ENCODE measurements around the gene RRP15. TPM values are rescaled to one million over a fixed set of nuclear protein-coding genes. Genes with fewer than 3 reads are reported as not detected.

Gene RRP15
- total RNA-seq, 4 donors from 2014 or later, result 6.3 to 9.6 (median 7.8) TPM

GRCh38 chr1:218369688-218370511, 84.8 kb downstream of the RRP15 start:
- Histone ChIP-seq H3K36me3 (no peaks in the 10 kb centered on the region), H3K27ac (peak overlapping the region in 1 of 4 donors; percentile 10), H3K4me3 (no peak overlapping the region), H3K9me3 (no peaks in the 10 kb centered on the region), H3K27me3 (no peaks in the 10 kb centered on the region), H3K4me1 (peaks cover 0 to 57% (median 11%) of the 10 kb centered on the region in 4 donors)
- DNase-seq (ENCODE audit: low spot score in 2 of 2), result no peak
- WGBS, 2 donors, result 79 to 80% methylated on average over 2 of the region's 2 CpGs
- TF ChIP-seq, protein P1, sequence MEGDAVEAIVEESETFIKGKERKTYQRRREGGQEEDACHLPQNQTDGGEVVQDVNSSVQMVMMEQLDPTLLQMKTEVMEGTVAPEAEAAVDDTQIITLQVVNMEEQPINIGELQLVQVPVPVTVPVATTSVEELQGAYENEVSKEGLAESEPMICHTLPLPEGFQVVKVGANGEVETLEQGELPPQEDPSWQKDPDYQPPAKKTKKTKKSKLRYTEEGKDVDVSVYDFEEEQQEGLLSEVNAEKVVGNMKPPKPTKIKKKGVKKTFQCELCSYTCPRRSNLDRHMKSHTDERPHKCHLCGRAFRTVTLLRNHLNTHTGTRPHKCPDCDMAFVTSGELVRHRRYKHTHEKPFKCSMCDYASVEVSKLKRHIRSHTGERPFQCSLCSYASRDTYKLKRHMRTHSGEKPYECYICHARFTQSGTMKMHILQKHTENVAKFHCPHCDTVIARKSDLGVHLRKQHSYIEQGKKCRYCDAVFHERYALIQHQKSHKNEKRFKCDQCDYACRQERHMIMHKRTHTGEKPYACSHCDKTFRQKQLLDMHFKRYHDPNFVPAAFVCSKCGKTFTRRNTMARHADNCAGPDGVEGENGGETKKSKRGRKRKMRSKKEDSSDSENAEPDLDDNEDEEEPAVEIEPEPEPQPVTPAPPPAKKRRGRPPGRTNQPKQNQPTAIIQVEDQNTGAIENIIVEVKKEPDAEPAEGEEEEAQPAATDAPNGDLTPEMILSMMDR (IDR thresholded peaks at IDR 0.05), result no peak
- TF ChIP-seq POLR2A (IDR thresholded peaks at IDR 0.05) (no peak), EP300 (IDR thresholded peaks at IDR 0.05) (no peak)

- Histone ChIP-seq H3K4me1 (peaks cover 0 to 52% (median 12%) of the 10 kb centered on the region in 4 donors), H3K4me3 (no peak overlapping the region), H3K36me3 (no peaks in the 10 kb centered on the region), H3K27ac (peak overlapping the region in 2 of 4 donors; percentile 41 to 46), H3K27me3 (no peaks in the 10 kb centered on the region), H3K9me3 (no peaks in the 10 kb centered on the region)
- WGBS, 2 donors, result 15 to 23% methylated on average over 8 of the region's 8 CpGs
- peak in 1 of 2 donors; percentile 48 for DNase-seq (ENCODE audit: low spot score in 2 of 2)
- TF ChIP-seq EP300 (IDR thresholded peaks at IDR 0.05), result peak in 1 of 2 donors; percentile 59
- TF ChIP-seq, protein P1 (IDR thresholded peaks at IDR 0.05), result no peak
- TF ChIP-seq POLR2A (IDR thresholded peaks at IDR 0.05), result no peak
Observed at GRCh38 chr1:218371927-218372672, 87.0 kb downstream of the RRP15 start.

DNA sequence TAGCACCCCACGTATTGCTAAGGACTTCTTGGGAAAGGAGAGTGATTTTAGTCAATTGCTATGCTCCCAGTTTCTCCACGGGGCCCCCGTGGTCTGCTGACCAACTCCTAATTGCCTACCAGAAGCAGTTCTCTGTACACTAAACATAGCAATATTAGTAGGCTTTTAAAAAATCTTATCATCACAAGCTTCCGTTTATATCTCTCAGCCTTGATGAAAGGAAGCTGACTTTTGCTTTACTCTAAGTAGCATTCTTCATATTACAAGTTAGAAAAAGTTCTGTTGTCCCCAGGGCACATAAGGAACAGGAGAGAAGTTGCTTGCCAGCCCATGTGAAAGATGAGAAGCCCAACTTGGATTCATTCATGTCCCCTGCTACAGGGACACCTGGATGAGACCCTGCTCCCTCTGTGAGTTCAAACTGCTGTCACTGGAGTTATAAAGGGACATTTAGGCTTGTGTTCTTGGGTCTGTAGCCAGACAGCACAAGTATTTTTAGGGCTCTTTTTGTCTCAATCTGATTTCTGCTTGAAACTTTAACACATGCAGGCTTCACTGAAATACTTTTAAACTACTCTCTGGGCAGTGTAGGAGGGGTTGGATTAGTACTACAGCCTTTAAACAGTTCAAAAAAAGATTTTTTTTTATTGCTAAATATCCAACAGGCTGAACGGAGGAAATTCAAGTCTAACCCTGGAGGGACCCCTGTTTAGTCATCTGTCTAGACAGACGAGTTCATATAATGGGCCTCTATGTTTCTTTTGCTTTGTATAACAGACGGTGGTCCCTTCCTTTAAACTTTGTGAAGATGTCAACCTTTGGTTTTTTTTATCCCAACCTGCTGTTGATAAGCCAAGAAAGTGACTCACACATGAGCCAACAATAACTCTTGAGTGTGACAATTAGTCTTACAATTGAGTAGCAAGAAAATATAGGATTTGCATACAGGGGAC, 89.6 kb downstream of the RRP15 start:
- no peak overlapping the region for H3K4me3 ChIP-seq
- H3K9me3 ChIP-seq, result no peaks in the 10 kb centered on the region
- TF ChIP-seq EP300 (IDR thresholded peaks at IDR 0.05) (no peak), POLR2A (IDR thresholded peaks at IDR 0.05) (no peak)
- TF ChIP-seq, protein P1 (IDR thresholded peaks at IDR 0.05), result no peak
- no peak for DNase-seq (ENCODE audit: low spot score in 2 of 2)
- H3K4me1 ChIP-seq, result peaks cover 0 to 53% (median 15%) of the 10 kb centered on the region in 4 donors
- 52 to 60% methylated on average over 7 of the region's 7 CpGs for WGBS, 2 donors
- H3K27ac ChIP-seq, result no peak overlapping the region
- H3K36me3 ChIP-seq, result no peaks in the 10 kb centered on the region
- no peaks in the 10 kb centered on the region for H3K27me3 ChIP-seq

GRCh38 chr1:218376722-218377121, 91.6 kb downstream of the RRP15 start:
- WGBS, 2 donors, result 75 to 77% methylated on average over 2 of the region's 2 CpGs
- no peaks in the 10 kb centered on the region for H3K27me3 ChIP-seq
- no peaks in the 10 kb centered on the region for H3K36me3 ChIP-seq
- no peak for DNase-seq (ENCODE audit: low spot score in 2 of 2)
- peaks cover 0 to 41% (median 10%) of the 10 kb centered on the region in 4 donors for H3K4me1 ChIP-seq
- H3K4me3 ChIP-seq, result no peak overlapping the region
- TF ChIP-seq, protein P1 (IDR thresholded peaks at IDR 0.05), result no peak
- TF ChIP-seq POLR2A (IDR thresholded peaks at IDR 0.05), result no peak
- no peak for TF ChIP-seq EP300 (IDR thresholded peaks at IDR 0.05)
- no peak overlapping the region for H3K27ac ChIP-seq
- no peaks in the 10 kb centered on the region for H3K9me3 ChIP-seq
